Breast epithelium (tissue), 4 donors: ENCODE measurements around the gene ZNF318. TPM values are rescaled to one million over a fixed set of nuclear protein-coding genes. Genes with fewer than 3 reads are reported as not detected.
"Not testable (repeated sequence)": the region's sequence is repeated elsewhere in the genome, so short reads cannot be mapped to it uniquely, and the experiment has no call there.

Source experiments
- DNase-seq, 2 donors: peaks; one replicate each; pipeline ENCODE4 v3.0.0-alpha.2; 2019; ENCODE audit warnings: low spot score in 2 of 2
- H3K27ac ChIP-seq, 2 donors: fragments of 200-600 bp; sonication (generic) in 1 of 2; one replicate each; pipeline ENCODE4 v1.5.1; 2016 to 2019; ENCODE audit warnings: mild to moderate bottlenecking in 1 of 2
- H3K27me3 ChIP-seq, 2 donors: fragments of 200-600 bp; sonication (generic) in 1 of 2; one replicate each; pipeline versions ENCODE4 v1.5.1 to v1.6.0; 2017 to 2019; ENCODE audit warnings: control low read depth in 1 of 2, mild to moderate bottlenecking in 1 of 2
- H3K36me3 ChIP-seq: fragments of 200-600 bp; one replicate; pipeline ENCODE4 v1.5.1; 2019
- H3K4me1 ChIP-seq, 2 donors: fragments of 200-600 bp; sonication (generic); one replicate each; pipeline ENCODE4 v1.5.1; 2016 to 2019; ENCODE audit warnings: control low read depth in 1 of 2
- H3K4me3 ChIP-seq, 3 donors: fragments of 200-600 bp; sonication (generic); 1 replicate in 2 of 3; 2 replicates in 1 of 3; pipeline ENCODE4 v1.5.1; 2016 to 2019; ENCODE audit warnings: mild to moderate bottlenecking in 3 of 3, moderate library complexity in 2 of 3
- H3K9me3 ChIP-seq, 2 donors: fragments of 200-600 bp; sonication (generic) in 1 of 2; one replicate each; pipeline ENCODE4 v1.5.1; 2016 to 2019; ENCODE audit warnings: control low read depth in 1 of 2
- CTCF ChIP-seq, 3 donors: fragments of 450-650 bp; IDR thresholded peaks; one replicate each; pipeline ENCODE4 v1.5.1; 2016 to 2017; ENCODE audit warnings: antibody characterized with exemption in 3 of 3, mild to moderate bottlenecking in 3 of 3, moderate library complexity in 3 of 3
- POLR2A ChIP-seq: fragments of 450-650 bp; IDR thresholded peaks from one replicate; pipeline ENCODE4 v1.6.1; 2016; ENCODE audit warnings: antibody characterized with exemption, mild to moderate bottlenecking, moderate library complexity
- POLR2AphosphoS5 ChIP-seq, 3 donors: sonication (generic); formaldehyde crosslinking; IDR thresholded peaks; one replicate each; pipeline ENCODE4 v1.6.1; 2017; ENCODE audit warnings: antibody characterized with exemption in 3 of 3
- intact Hi-C: fragments of 100-400 bp; cut with DNase I; formaldehyde crosslinking; loops from one replicate; pipeline ENCODE4 v1.15.1; 2023; ENCODE audit warnings: low total_unique reads
- total RNA-seq, 3 donors: library from RNA; depleted of rRNA; stranded (reverse); fragments of >200 nt; gene quantifications; one replicate each; pipeline ENCODE4 v1.1.0, GENCODE V29; 2016

The ZNF318 gene
- total RNA-seq, 3 donors from 2014 or later: 15.4 to 19.5 (median 17.4) TPM

DNA sequence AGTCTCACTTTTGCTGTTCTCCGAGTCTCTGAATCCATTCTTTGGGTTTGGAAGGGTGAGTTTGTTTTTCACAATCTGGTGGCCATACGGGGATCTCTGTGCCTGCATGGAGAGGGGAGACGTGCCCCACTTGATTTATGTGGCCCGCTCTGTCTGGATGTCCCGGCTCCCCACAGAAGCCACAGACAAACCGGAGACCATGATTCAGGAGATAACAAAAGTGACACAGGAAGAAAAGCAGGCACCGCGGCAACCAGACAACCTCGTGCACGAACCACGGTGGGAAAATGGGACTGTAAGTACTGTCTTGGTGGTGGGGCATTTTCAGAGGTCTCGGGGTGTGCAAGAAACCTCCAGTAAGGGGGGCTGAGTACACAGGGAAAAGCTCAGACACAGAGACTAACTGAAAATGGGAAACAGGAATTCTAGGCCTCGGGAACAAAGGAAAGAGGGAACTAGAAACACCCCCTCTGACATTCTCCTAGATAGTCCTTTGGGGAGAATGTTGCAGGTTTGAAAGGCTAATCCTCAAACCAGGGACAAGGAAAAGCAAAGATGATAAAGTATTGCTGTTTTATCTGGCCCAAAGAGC is 22.1 kb upstream of the ZNF318 start:
- H3K4me1 ChIP-seq: peaks cover 0 to 4% of the 10 kb centered on the region in 2 donors
- no peak overlapping the region for H3K27ac ChIP-seq
- H3K36me3 ChIP-seq: no peaks in the 10 kb centered on the region
- H3K4me3 ChIP-seq: no peak overlapping the region
- no peak for DNase-seq
- no peaks in the 10 kb centered on the region for H3K27me3 ChIP-seq
- TF ChIP-seq CTCF (IDR thresholded peaks at IDR 0.05): no peak
- no peak for TF ChIP-seq POLR2A
- TF ChIP-seq POLR2AphosphoS5 (IDR thresholded peaks at IDR 0.05): no peak
- no peaks in the 10 kb centered on the region for H3K9me3 ChIP-seq
- intact Hi-C loops: no loop called here

GRCh38 chr6:43390753-43391439 is 21.4 kb upstream of the ZNF318 start:
- H3K36me3 ChIP-seq, H3K4me3 ChIP-seq, H3K9me3 ChIP-seq, H3K27ac ChIP-seq, intact Hi-C loops, H3K27me3 ChIP-seq, H3K4me1 ChIP-seq, DNase-seq: not testable (repeated sequence)

DNA sequence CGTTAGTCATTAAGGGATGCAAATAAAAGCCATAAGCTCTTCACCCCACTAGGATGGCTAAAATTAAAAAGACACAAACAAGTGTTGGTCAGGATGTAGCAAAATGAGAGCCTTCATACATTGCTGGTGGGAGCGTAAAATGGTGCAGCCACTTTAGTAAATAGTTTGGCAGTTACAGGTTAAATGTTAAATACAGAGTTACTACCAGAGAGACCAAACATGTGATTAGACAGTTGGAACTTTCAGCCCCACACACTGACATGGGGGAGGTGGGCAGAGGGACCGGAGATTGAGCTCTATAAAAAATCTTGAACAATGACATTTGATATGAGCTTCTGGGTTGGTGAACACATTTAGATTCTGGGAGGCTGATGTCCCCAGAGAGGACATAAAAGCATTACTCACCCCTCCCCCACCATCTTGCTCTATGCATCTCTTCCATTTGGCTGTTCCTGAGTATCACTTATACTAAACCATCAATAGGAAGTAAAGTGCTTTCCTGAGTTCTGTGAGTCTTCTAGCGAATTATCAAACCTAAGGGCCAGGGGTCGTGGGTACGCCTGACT is 20.4 kb upstream of the ZNF318 start:
- no peak for TF ChIP-seq POLR2A
- no peak for DNase-seq
- Histone ChIP-seq H3K4me1 (no peaks in the 10 kb centered on the region), H3K36me3 (no peaks in the 10 kb centered on the region), H3K4me3 (no peak overlapping the region), H3K9me3 (no peaks in the 10 kb centered on the region), H3K27me3 (no peaks in the 10 kb centered on the region), H3K27ac (no peak overlapping the region)
- intact Hi-C loops: no loop called here

- Histone ChIP-seq H3K36me3 (no peaks in the 10 kb centered on the region), H3K27me3 (no peaks in the 10 kb centered on the region), H3K9me3 (no peaks in the 10 kb centered on the region), H3K4me1 (no peaks in the 10 kb centered on the region), H3K27ac (no peak overlapping the region), H3K4me3 (no peak overlapping the region)
- no peak for DNase-seq
- intact Hi-C loops: no loop called here
- no peak for TF ChIP-seq POLR2AphosphoS5 (IDR thresholded peaks at IDR 0.05)
- TF ChIP-seq CTCF (IDR thresholded peaks at IDR 0.05): no peak
- TF ChIP-seq POLR2A: no peak
Measured at GRCh38 chr6:43386492-43386891, 17.0 kb upstream of the ZNF318 start.

GRCh38 chr6:43383021-43383667 is 13.7 kb upstream of the ZNF318 start:
- no peak for TF ChIP-seq POLR2AphosphoS5 (IDR thresholded peaks at IDR 0.05)
- no peak for TF ChIP-seq CTCF (IDR thresholded peaks at IDR 0.05)
- TF ChIP-seq POLR2A: no peak
- intact Hi-C loops: no loop called here
- Histone ChIP-seq H3K4me1 (no peaks in the 10 kb centered on the region), H3K36me3 (no peaks in the 10 kb centered on the region), H3K27me3 (no peaks in the 10 kb centered on the region), H3K4me3 (no peak overlapping the region), H3K9me3 (no peaks in the 10 kb centered on the region), H3K27ac (no peak overlapping the region)
- no peak for DNase-seq

DNA sequence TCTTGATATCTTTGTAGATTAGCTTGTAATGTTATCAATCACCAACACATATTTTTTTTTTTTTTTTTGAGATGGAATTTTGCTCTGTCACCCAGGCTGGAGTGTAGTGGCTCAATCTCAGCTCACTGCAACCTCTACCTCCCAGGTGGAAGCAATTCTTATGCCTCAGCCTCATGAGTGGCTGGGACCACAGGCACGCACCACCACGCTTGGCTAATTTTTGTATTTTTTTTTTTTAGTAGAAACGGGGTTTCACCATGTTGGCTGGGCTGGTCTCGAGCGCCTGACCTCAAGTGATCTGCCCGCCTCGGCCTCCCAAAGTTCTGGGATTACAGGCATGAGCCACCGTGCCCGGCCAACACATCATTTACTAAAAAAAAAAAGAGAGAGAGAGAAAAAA is 11.4 kb upstream of the ZNF318 start:
- H3K4me3 ChIP-seq, DNase-seq, intact Hi-C loops, H3K9me3 ChIP-seq, H3K36me3 ChIP-seq, H3K4me1 ChIP-seq, H3K27me3 ChIP-seq, H3K27ac ChIP-seq: not testable (repeated sequence)
